Measurements from ENCODE around the gene ICA1.

DNA sequence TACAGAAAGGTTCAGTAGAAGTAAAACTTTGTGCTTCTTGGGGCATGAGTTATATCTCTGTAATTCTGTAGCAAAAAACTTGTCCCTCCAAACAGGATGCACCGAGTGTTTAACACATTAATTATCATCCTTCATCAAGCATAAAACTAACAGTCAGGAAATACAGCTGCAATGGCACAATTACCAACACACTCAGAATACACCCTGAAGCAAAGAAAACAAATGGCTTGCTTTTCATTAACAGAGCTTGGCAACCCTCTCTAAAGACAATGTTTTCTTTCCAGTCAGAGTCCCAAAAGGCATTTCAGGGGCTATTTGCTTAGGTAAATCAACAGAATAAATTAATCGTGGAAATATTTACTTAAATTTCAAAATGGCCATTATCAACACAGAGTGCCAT, 107.7 kb downstream of the ICA1 start:
- TF ChIP-seq, protein P1, sequence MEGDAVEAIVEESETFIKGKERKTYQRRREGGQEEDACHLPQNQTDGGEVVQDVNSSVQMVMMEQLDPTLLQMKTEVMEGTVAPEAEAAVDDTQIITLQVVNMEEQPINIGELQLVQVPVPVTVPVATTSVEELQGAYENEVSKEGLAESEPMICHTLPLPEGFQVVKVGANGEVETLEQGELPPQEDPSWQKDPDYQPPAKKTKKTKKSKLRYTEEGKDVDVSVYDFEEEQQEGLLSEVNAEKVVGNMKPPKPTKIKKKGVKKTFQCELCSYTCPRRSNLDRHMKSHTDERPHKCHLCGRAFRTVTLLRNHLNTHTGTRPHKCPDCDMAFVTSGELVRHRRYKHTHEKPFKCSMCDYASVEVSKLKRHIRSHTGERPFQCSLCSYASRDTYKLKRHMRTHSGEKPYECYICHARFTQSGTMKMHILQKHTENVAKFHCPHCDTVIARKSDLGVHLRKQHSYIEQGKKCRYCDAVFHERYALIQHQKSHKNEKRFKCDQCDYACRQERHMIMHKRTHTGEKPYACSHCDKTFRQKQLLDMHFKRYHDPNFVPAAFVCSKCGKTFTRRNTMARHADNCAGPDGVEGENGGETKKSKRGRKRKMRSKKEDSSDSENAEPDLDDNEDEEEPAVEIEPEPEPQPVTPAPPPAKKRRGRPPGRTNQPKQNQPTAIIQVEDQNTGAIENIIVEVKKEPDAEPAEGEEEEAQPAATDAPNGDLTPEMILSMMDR (IDR thresholded peaks at IDR 0.05), result no peak
- TF ChIP-seq POLR2AphosphoS5 (IDR thresholded peaks at IDR 0.05), result no peak

Data from esophagus muscularis mucosa (tissue), 3 donors.